Measurements from ENCODE around the gene SLC25A38.

GRCh38 chr3:39350714-39351113 is 32.5 kb upstream of the SLC25A38 start:
- TF ChIP-seq CTCF (IDR thresholded peaks at IDR 0.05; ENCODE audit: low read length): no peak
- TF ChIP-seq EZH2phosphoT487 (IDR thresholded peaks at IDR 0.05; ENCODE audit: low read length): no peak
- TF ChIP-seq EZH2 (optimal IDR thresholded peaks at IDR 0.05; ENCODE audit: low read depth, low read length): no peak

All from MM.1S (cell line).